NOMO-1 treated with dmso at 0.1 percent for 144 hours (cell line): ENCODE measurements around the gene ZNF718.
A peak's percentile ranks its signal among the peaks of the same experiment; 100 is the strongest.
"Not testable (repeated sequence)": the region's sequence is repeated elsewhere in the genome, so short reads cannot be mapped to it uniquely, and the experiment has no call there.

Source experiments
- DNase-seq: peaks from one replicate; lab custom pipeline; 2025; ENCODE audit not compliant: unreplicated experiment; lab: John Stamatoyannopoulos, UW

The ZNF718 gene

GRCh38 chr4:147233-147632 lies 22.9 kb downstream of the ZNF718 start:
- DNase-seq = no peak

DNA sequence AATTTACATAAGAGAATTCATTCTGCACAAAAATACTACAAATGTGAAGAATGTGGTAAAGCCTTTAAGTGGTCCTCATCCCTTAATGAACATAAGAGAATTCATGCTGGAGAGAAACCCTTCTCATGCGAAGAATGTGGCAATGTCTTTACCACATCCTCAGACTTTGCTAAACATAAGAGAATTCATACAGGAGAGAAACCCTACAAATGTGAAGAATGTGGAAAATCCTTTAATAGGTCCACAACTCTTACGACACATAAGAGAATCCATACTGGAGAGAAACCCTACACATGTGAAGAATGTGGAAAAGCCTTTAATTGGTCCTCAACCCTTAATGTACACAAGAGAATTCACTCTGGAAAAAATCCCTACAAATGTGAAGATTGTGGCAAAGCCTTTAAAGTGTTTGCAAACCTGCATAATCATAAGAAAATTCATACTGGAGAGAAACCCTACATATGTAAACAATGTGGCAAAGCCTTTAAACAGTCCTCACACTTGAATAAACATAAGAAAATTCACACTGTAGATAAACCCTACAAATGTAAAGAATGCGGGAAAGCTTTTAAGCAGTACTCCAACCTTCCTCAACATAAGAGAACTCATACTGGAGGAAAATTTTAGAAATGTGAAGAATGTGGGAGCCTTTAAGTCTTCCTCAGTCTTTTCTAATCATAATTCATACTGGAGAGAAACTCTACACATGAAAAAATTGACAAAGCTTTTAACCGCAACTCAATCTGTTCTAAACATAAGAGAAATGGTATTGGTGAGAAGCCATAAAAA lies 37.4 kb downstream of the ZNF718 start:
- no peak for DNase-seq

GRCh38 chr4:169640-170039 lies 45.3 kb downstream of the ZNF718 start:
- DNase-seq = not testable (repeated sequence)

GRCh38 chr4:171318-171717 lies 47.0 kb downstream of the ZNF718 start:
- DNase-seq = not testable (repeated sequence)

DNA sequence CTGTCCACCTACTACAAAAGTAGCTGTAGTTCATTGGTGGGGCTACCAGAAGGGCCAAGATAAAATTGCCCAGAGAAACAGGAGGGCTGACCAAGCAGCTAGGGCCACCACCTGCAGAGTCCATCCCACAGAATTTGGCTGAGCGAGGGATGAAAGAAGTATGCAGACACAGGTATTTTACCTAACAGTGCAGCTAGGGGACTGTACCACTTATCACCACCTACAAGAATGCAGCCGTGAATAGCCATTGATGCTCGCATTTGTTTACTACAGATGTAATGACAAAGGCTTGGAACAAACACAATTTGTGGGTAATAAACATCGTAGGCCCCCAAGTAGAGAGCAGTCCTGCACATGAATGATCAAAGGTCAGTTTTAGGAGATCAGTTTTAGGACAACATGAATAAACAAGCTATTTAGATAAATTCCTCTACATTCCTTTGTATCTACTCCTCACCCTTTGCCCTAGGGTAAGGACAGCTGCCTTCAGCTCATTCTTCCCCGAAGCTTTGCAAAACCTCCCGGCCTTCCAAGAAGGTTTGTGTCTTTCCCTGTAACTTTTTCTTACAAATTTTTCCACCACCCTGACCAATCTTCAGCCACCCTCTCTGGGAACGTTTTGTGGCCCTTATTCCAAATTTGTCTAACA lies 49.5 kb downstream of the ZNF718 start:
- no peak for DNase-seq

DNA sequence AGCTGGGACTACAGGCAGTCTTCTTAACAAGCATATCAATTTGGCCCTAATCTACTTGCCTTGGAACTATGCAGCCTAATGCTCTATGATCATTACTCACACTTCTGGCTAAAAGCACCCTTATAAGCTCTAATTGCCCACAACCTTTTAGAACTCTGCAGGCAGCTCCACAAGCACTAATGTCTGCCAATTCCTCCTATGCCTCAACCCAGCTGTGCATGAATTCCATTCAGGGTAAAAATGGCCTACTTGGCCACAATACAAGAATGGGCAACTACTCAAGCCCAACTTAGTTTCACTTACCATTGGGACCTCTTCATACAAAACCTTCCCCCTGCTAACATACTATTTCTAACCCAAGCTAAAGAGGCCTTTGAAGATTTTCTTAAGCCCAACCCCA lies 51.7 kb downstream of the ZNF718 start:
- no peak for DNase-seq

DNA sequence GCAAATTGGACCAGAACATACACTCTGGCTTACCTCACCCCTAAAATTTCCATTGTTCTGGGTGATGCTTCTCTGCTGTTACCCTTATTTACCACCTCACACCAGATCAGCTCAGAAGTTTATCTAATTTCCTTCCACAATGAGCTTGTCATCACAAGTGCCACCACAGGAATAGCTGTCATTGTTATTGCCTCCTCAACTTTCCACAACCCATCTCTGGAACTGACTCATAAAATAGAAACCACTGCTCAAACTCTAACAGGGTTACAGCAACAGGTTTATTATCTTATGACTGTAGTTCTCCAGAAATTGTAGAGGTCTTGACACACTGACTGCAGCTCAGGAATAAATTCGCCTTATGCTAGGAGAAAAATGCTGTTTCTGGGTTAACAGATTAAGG lies 52.7 kb downstream of the ZNF718 start:
- DNase-seq = no peak

- not testable (repeated sequence) for DNase-seq
Measured at GRCh38 chr4:182225-182624, 57.9 kb downstream of the ZNF718 start.

- no peak for DNase-seq
Measured at GRCh38 chr4:188091-188490, 63.8 kb downstream of the ZNF718 start.

DNA sequence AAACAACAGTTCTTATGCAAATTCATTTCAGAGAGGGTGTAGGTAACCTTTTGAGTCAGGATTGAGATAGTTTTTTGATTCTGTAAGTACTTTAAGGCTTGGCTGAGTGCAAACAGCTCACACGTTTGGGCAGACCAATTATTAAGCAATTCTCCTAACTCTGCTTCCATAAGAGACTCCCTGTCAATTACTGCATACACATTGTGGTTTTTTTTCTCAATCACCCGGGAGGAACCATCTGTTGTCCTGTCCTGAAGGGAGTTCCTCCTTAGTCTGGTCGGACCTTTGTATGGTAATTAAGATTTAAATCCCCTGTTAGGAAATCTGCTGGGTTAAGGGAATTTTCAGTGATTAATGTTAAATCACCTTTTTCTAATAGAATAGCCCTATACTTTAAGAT lies 70.9 kb downstream of the ZNF718 start:
- DNase-seq = peak; percentile 48

DNA sequence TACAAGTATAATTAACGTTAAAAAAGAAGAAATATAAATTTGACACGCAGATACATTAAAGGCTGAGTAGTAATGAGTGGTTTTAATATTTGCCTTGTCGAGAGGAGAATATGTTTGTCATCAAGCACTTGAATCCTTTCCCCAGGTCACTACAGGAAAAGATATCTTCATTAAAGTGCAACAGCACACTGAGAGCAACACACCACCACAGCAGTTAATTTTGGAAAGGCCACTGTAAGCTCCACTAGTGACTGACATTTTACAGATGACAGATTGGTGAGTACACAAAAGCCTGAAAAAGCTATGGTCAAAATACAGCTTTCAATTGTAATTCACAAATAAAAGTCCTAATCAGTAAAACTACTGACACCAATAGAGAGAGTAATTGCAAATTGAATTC lies 76.6 kb downstream of the ZNF718 start:
- DNase-seq = no peak

DNA sequence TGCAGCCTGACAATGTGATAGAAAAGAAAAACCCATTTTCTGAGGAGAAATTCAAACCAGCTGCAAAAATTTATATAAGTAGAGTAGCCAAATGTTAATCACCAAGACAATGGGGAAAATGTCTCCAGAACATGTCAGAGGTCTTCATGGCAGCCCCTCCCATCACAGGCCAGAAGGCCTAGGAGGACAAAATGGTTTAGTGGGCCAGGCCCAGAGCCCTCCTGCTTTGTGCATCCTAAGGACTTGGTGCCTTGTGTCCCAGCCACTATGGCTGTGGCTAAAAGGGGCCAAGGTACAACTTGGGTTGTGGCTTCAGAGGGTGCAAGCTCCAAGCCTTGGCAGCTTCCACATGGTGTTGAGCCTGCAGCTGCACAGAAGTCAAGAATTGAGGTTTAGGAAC lies 78.5 kb downstream of the ZNF718 start:
- not testable (repeated sequence) for DNase-seq

DNA sequence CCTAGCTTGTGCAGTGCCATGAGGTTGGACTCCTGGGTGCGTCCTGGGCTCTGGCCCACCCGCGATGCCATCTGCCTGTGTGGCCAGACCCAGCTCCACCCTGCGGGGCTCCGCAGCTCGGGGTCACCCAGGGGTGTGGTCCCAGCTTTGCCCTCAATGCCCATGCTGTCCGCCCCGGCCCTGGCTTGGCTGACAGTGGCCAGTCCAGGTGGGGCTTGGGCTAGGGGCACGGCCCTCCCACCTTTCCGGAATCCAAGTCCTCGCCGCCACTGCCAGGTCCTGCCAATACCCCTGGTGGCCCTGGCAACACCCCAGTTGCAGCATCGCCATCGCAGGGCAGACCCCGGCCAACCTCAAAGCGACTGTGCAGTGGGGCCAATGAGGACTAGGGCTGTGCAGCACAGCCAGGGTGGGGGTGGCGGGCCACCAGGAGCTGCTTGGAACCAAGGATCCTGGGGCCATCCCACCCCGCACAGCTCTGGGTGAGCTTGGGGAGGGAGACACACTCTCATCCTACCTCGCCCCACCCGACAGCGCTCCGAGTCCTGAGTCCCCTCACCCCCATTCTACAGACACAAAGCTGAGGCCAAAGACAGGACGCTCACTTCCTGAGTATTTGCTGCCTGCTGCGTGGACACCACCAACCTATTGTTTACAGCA lies 80.9 kb downstream of the ZNF718 start:
- DNase-seq = no peak

GRCh38 chr4:206054-206453 lies 81.8 kb downstream of the ZNF718 start:
- no peak for DNase-seq

GRCh38 chr4:208416-209096 lies 84.3 kb downstream of the ZNF718 start:
- not testable (repeated sequence) for DNase-seq

GRCh38 chr4:211033-211511 lies 86.8 kb downstream of the ZNF718 start:
- DNase-seq = peak; percentile 18

DNA sequence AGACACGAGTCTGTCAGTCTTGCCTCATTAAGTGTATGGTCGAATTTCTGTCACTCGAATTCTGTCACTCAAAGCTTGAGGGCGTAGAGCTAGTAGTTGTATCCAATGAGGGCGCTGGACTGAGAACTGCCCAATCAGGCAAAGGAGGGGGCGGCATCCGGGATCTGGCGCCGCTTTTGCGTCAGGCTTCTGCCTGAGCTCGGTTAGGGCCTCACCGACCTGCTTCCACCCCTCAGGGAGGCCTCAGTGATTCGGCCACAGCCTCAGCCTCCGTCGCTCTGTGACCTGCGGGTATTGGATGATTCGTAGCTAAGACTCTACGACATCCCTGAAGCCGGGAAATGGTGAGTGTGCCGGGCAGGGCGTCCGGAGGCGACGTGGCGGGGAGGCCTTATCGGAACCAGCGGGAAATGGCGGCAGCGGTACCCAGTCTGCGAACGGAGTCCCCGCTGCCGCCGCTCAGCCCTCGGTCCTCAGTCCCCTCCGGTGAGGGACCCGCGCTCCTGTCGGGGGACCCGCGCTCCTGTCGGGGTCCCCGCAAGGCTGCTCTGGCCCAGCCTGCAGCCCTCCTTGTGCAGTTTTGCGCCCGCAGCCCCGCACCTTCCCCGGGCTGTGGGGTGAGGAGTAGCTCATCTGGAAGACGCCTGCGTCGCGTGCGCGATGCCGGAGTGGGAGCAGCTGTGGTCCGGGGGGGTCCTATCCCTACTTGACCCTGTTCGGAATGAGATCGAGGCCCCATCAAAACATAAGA lies 88.3 kb downstream of the ZNF718 start:
- no peak for DNase-seq

DNA sequence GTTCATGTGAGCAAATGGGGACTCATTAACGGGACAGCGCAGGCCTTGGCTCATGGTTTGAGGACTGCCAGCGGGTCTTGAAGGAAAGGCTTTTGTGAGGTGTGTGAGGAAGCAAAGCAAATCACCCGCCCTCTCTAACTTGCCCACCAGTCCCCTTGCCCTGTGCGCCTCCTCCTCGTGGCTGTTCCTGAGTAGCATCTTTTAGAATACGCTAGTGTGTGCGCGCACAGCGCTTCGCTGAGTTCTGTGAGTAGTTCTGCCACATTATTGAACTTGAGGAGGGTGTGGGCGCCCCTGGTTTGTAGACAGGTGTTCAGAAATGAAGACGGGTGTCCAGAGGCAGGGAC lies 88.9 kb downstream of the ZNF718 start:
- not testable (repeated sequence) for DNase-seq
